IPS DF 6.9 (cell line): ENCODE results near the gene HM13.
"Not testable (repeated sequence)": the region's sequence is repeated elsewhere in the genome, so short reads cannot be mapped to it uniquely, and the experiment has no call there.

Source experiments
- DNase-seq: peaks from one replicate; pipeline ENCODE4 v3.0.0-alpha.2; 2013; ENCODE audit warnings: low read depth, low spot score
- H3K27ac ChIP-seq: one replicate; pipeline ENCODE4 v1.5.1; 2013; ENCODE audit warnings: low read length, control low read depth
- H3K27me3 ChIP-seq: 2 replicates; pipeline ENCODE4 v1.6.1; 2013; ENCODE audit warnings: mild to moderate bottlenecking, low read length; ENCODE audit not compliant: control insufficient read depth, insufficient read depth
- H3K36me3 ChIP-seq: 2 replicates; pipeline ENCODE4 v1.6.1; 2013; ENCODE audit warnings: low read length; ENCODE audit not compliant: control insufficient read depth, insufficient read depth
- H3K4me1 ChIP-seq: 2 replicates; pipeline ENCODE4 v1.6.1; 2013; ENCODE audit warnings: low read length; ENCODE audit not compliant: control insufficient read depth, insufficient read depth
- H3K4me3 ChIP-seq: 2 replicates; pipeline ENCODE4 v1.5.1; 2013; ENCODE audit warnings: mild to moderate bottlenecking, low read length
- H3K9me3 ChIP-seq: 2 replicates; pipeline ENCODE4 v1.6.1; 2013; ENCODE audit warnings: low read length, inconsistent platforms; ENCODE audit not compliant: control insufficient read depth, insufficient read depth
- WGBS: extraction: QIAGEN DNeasy Blood & Tissue Kit; methylation state at CpG from one replicate; pipeline ENCODE4 v1.1.7; 2013; ENCODE audit warnings: mixed read lengths, missing lambda C conversion rate; ENCODE audit not compliant: insufficient read length, insufficient coverage; 5-methylcytosine and 5-hydroxymethylcytosine counted together

Gene HM13

GRCh38 chr20:31612271-31612640 is 98.0 kb downstream of the HM13 start:
- not testable (repeated sequence) for H3K27me3 ChIP-seq, H3K27ac ChIP-seq, DNase-seq, H3K4me1 ChIP-seq, H3K36me3 ChIP-seq, H3K9me3 ChIP-seq, H3K4me3 ChIP-seq
- no CpG with 5 or more reads among the region's 12 CpGs for WGBS

- WGBS, result no CpG with 5 or more reads among the region's 8 CpGs
- Histone ChIP-seq H3K27ac (no peak overlapping the region), H3K9me3 (no peaks in the 10 kb centered on the region), H3K27me3 (no peaks in the 10 kb centered on the region), H3K36me3 (no peaks in the 10 kb centered on the region), H3K4me3 (no peak overlapping the region), H3K4me1 (no peaks in the 10 kb centered on the region)
- DNase-seq, result no peak
Measured at GRCh38 chr20:31615416-31615815, 101.2 kb downstream of the HM13 start.

- H3K9me3 ChIP-seq, result no peaks in the 10 kb centered on the region
- no CpG with 5 or more reads among the region's 6 CpGs for WGBS
- no peaks in the 10 kb centered on the region for H3K36me3 ChIP-seq
- no peak overlapping the region for H3K27ac ChIP-seq
- no peaks in the 10 kb centered on the region for H3K4me1 ChIP-seq
- DNase-seq, result no peak
- no peak overlapping the region for H3K4me3 ChIP-seq
- no peaks in the 10 kb centered on the region; the same call in 1 of the 2 replicates for H3K27me3 ChIP-seq
Measured at GRCh38 chr20:31617432-31618104, 103.3 kb downstream of the HM13 start.
